Tibial nerve (tissue), 4 donors: Measurements from ENCODE around the gene TMEM91. TPM values are rescaled to one million over a fixed set of nuclear protein-coding genes. Genes with fewer than 3 reads are reported as not detected.
"Not testable (repeated sequence)": the region's sequence is repeated elsewhere in the genome, so short reads cannot be mapped to it uniquely, and the experiment has no call there.

ENCODE experiments used
- DNase-seq, 2 donors: peaks; one replicate each; pipeline ENCODE4 v3.0.0-alpha.2; 2019; ENCODE audit warnings: low spot score in 2 of 2
- H3K27ac ChIP-seq, 4 donors: fragments of 200-600 bp; sonication (generic) in 3 of 4; one replicate each; pipeline ENCODE4 v1.5.1; 2017 to 2019; ENCODE audit warnings: mild to moderate bottlenecking in 1 of 4
- H3K27me3 ChIP-seq, 2 donors: fragments of 200-600 bp; sonication (generic) in 1 of 2; one replicate each; pipeline versions ENCODE4 v1.5.1 to v1.6.0; 2017 to 2019
- H3K36me3 ChIP-seq, 3 donors: fragments of 200-600 bp; sonication (generic); one replicate each; pipeline ENCODE4 v1.5.1; 2018 to 2019
- H3K4me1 ChIP-seq, 4 donors: fragments of 200-600 bp; sonication (generic) in 3 of 4; one replicate each; pipeline ENCODE4 v1.5.1; 2017 to 2019
- H3K4me3 ChIP-seq, 4 donors: fragments of 200-600 bp; sonication (generic) in 3 of 4; one replicate each; pipeline ENCODE4 v1.5.1; 2017 to 2019; ENCODE audit warnings: mild to moderate bottlenecking in 1 of 4, moderate library complexity in 1 of 4
- H3K9me3 ChIP-seq, 4 donors: fragments of 200-600 bp; sonication (generic) in 3 of 4; one replicate each; pipeline ENCODE4 v1.5.1; 2017 to 2019
- EP300 ChIP-seq, 2 donors: sonication (generic); formaldehyde crosslinking; IDR thresholded peaks; one replicate each; pipeline ENCODE4 v1.6.1; 2017; ENCODE audit warnings: antibody characterized with exemption in 2 of 2, mild to moderate bottlenecking in 1 of 2
- POLR2A ChIP-seq, 2 donors: fragments of 450-650 bp; IDR thresholded peaks; one replicate each; pipeline ENCODE4 v1.6.1; 2017; ENCODE audit warnings: antibody characterized with exemption in 2 of 2, mild to moderate bottlenecking in 2 of 2, moderate library complexity in 2 of 2
- WGBS, 2 donors: methylation state at CpG; one replicate each; pipeline ENCODE4 v1.1.5; 2018; 5-methylcytosine and 5-hydroxymethylcytosine counted together
- total RNA-seq, 4 donors: library from RNA; depleted of rRNA; stranded (reverse); fragments of >200 nt; gene quantifications; one replicate each; pipeline ENCODE4 v1.1.0, GENCODE V29; 2016
- TF ChIP-seq, protein P1 (sequence below), 5 experiments: fragments of 200-600 bp in 3 of 5; fragments of 450-650 bp in 2 of 5; sonication (generic) in 3 of 5; IDR thresholded peaks; one replicate each; pipeline ENCODE4 v1.5.1; 2016 to 2019; ENCODE audit warnings: antibody characterized with exemption in 5 of 5, mild to moderate bottlenecking in 3 of 5, moderate library complexity in 2 of 5

Gene TMEM91
- total RNA-seq, 4 donors from 2014 or later, result 20.3 to 50.8 (median 31.5) TPM

DNA sequence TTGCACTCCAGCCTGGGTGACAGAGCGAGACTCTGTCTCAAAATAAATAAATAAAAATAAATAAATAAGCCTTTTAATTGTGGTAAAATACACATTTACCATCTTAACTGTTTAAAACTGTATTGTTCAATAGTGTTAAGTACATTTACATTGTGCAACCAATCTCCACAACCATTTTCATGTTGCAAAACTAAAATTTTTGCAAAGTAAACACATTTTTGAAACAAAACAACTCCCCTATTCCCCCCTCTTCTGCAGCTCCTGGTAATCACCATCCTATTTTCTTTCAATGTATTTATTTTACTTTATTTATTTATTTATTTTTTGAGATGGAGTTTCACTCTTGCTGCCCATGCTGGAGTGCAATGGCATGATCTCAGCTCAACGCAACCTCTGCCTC lies 6.6 kb upstream of the TMEM91 start:
- H3K36me3 ChIP-seq, result no peaks in the 10 kb centered on the region
- no peak for DNase-seq
- no peak overlapping the region for H3K4me3 ChIP-seq
- no peaks in the 10 kb centered on the region for H3K27me3 ChIP-seq
- no peaks in the 10 kb centered on the region for H3K9me3 ChIP-seq
- peaks cover 0 to 24% (median 5%) of the 10 kb centered on the region in 4 donors for H3K4me1 ChIP-seq
- WGBS, 2 donors, result 95 to 99% methylated on average over 2 of the region's 2 CpGs
- TF ChIP-seq, protein P1, sequence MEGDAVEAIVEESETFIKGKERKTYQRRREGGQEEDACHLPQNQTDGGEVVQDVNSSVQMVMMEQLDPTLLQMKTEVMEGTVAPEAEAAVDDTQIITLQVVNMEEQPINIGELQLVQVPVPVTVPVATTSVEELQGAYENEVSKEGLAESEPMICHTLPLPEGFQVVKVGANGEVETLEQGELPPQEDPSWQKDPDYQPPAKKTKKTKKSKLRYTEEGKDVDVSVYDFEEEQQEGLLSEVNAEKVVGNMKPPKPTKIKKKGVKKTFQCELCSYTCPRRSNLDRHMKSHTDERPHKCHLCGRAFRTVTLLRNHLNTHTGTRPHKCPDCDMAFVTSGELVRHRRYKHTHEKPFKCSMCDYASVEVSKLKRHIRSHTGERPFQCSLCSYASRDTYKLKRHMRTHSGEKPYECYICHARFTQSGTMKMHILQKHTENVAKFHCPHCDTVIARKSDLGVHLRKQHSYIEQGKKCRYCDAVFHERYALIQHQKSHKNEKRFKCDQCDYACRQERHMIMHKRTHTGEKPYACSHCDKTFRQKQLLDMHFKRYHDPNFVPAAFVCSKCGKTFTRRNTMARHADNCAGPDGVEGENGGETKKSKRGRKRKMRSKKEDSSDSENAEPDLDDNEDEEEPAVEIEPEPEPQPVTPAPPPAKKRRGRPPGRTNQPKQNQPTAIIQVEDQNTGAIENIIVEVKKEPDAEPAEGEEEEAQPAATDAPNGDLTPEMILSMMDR (IDR thresholded peaks at IDR 0.05), result no peak
- no peak overlapping the region for H3K27ac ChIP-seq

DNA sequence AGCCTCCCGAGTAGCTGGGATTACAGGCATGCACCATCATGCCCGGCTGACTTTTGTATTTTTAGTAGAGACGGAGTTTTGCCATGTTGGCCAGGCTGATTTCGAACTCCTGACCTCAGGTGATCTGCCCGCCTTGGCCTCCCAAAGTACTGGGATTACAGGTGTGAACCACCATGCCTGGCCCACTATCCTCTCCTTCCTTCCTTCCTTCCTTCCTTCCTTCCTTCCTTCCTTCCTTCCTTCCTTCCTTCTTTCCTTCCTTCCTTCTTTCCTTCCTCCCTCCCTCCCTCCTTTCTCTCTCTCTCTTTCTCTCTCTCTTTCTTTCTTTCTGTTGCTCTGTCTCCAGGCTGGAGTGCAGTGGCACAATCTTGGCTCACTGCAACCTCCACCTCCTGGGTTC lies 5.2 kb upstream of the TMEM91 start:
- H3K4me1 ChIP-seq, result peaks cover 0 to 29% (median 7%) of the 10 kb centered on the region in 4 donors
- not testable (repeated sequence) for H3K27me3 ChIP-seq, H3K27ac ChIP-seq, H3K4me3 ChIP-seq, H3K9me3 ChIP-seq, DNase-seq, H3K36me3 ChIP-seq
- WGBS, 2 donors, result 94% methylated on average over 5 of the region's 5 CpGs

DNA sequence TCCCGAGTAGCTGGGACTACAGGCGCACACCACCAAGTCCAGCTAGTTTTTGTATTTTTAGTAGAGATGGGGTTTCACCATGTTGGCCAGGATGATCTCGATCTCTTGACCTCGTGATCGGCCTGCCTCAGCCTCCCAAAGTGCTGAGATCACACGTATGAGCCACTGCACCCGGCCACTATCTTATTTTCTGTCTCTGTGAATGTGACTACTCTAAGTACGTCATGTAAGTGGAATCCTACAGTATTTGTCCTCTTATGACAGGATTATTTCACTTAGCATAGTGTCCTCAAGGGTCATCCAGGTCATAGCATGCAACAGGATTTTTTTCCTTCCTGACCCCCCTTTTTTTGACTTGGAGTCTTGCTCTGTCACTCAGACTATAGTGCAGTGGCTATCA lies 4.8 kb upstream of the TMEM91 start:
- Histone ChIP-seq H3K27ac (no peak overlapping the region), H3K9me3 (no peaks in the 10 kb centered on the region), H3K36me3 (no peaks in the 10 kb centered on the region), H3K4me1 (peaks cover 0 to 26% (median 8%) of the 10 kb centered on the region in 4 donors), H3K27me3 (no peaks in the 10 kb centered on the region), H3K4me3 (no peak overlapping the region)
- whole genome bisulfite sequencing, 2 donors, result 94 to 95% methylated on average over 8 of the region's 8 CpGs
- TF ChIP-seq EP300 (IDR thresholded peaks at IDR 0.05) (no peak), POLR2A (IDR thresholded peaks at IDR 0.05) (no peak)
- TF ChIP-seq, protein P1 (IDR thresholded peaks at IDR 0.05), result no peak
- no peak for DNase-seq

DNA sequence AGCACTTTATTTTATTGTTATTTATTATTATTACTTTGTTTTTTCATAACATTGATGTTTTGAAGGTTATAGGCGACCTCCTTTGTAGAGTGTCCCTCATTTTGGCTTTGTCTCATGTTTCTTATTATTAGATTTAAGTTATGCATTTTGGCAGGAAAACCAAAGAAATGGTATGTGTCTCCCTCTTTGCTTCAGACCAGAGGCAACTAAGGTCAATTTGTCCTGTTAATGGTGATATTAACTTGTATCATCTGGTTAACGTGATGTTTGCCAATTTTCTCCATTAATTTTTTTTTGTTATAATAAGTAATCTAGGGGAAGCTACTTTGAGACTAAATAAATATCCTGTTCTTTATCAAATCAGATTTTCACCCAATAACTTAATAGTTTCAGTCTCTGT lies 3.8 kb upstream of the TMEM91 start:
- DNase-seq, result no peak
- TF ChIP-seq, protein P1 (IDR thresholded peaks at IDR 0.05), result no peak
- TF ChIP-seq POLR2A (IDR thresholded peaks at IDR 0.05) (no peak), EP300 (IDR thresholded peaks at IDR 0.05) (no peak)
- H3K27ac ChIP-seq, result no peak overlapping the region
- peaks cover 0 to 35% (median 8%) of the 10 kb centered on the region in 4 donors for H3K4me1 ChIP-seq
- H3K9me3 ChIP-seq, result no peaks in the 10 kb centered on the region
- H3K4me3 ChIP-seq, result no peak overlapping the region
- H3K27me3 ChIP-seq, result no peaks in the 10 kb centered on the region
- no peaks in the 10 kb centered on the region for H3K36me3 ChIP-seq
- WGBS, 2 donors, result 70 to 71% methylated on average over 2 of the region's 2 CpGs

DNA sequence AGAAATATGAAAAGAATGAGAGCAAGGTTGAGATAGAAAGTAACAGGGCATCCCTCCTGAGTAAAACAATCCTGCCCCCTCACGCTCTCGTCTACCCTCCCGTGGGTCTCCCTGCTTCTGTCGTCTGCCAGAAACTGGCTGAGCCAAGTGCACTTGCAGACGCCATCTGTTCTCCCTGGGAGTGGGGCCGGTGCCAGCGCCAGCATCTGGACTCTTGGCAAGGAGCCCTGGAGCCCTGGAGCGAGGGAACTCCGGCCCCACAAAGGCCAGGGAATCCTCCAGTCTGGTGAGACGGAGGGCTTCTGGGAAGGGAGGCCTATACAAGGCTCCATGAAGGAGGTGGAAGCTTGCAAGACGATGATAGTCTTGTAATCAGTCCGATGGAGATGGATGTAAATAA lies 2.3 kb upstream of the TMEM91 start:
- Histone ChIP-seq H3K9me3 (no peaks in the 10 kb centered on the region), H3K27me3 (no peaks in the 10 kb centered on the region), H3K4me1 (peaks cover 0 to 44% (median 8%) of the 10 kb centered on the region in 4 donors), H3K36me3 (no peaks in the 10 kb centered on the region), H3K27ac (peak overlapping the region in 2 of 4 donors; percentile 14 to 45), H3K4me3 (no peak overlapping the region)
- 19 to 23% methylated on average over 9 to 12 of the region's 12 CpGs for WGBS, 2 donors
- DNase-seq, result peak; percentile 65 to 75
- TF ChIP-seq, protein P1 (IDR thresholded peaks at IDR 0.05), result no peak
- TF ChIP-seq EP300 (IDR thresholded peaks at IDR 0.05) (peak in 1 of 2 donors; percentile 36), POLR2A (IDR thresholded peaks at IDR 0.05) (no peak)

DNA sequence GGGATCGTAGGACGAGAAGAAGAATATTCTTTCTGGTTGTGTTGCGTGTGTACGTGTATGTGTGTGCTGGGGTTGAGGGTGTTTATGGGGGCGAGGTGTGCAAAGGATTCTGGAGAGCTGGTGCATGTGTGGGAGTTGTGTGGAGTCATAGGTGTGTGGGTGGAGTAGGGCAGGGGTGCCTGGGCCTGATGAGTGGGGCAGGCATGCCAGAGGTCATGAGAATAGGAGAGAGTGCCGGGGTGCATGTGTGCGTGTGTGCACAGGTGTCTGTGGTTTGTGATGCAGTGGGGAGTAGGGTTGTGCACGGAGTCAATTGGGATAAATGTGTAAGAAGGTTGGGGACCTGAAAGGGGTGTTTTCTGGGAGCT lies 649 bp downstream of the TMEM91 start:
- peak overlapping the region; percentile 55 to 92 (median 76) for H3K27ac ChIP-seq
- peaks cover 0 to 48% (median 8%) of the 10 kb centered on the region in 4 donors for H3K4me1 ChIP-seq

More for the DNA sequence above, 649 bp downstream of the TMEM91 start:
- peaks cover 0 to 13% (median 0%) of the 10 kb centered on the region in 3 donors for H3K36me3 ChIP-seq
- H3K27me3 ChIP-seq, result no peaks in the 10 kb centered on the region
- H3K9me3 ChIP-seq, result no peaks in the 10 kb centered on the region
- no peak for DNase-seq
- TF ChIP-seq POLR2A (IDR thresholded peaks at IDR 0.05), result no peak
- TF ChIP-seq, protein P1 (IDR thresholded peaks at IDR 0.05), result no peak
- no peak for TF ChIP-seq EP300 (IDR thresholded peaks at IDR 0.05)
- WGBS, 2 donors, result 57% methylated on average over 8 of the region's 8 CpGs
- H3K4me3 ChIP-seq, result peak overlapping the region; percentile 43 to 74 (median 60)
